Bronchial epithelial cell (primary cell): Measurements from ENCODE around the gene UBLCP1. TPM values are rescaled to one million over a fixed set of nuclear protein-coding genes. Genes with fewer than 3 reads are reported as not detected.
A peak's percentile ranks its signal among the peaks of the same experiment; 100 is the strongest.
"Not testable (repeated sequence)": the region's sequence is repeated elsewhere in the genome, so short reads cannot be mapped to it uniquely, and the experiment has no call there.

Experiments
- DNase-seq: peaks from one replicate; pipeline ENCODE4 v3.0.0-alpha.2; 2010; ENCODE audit warnings: low read depth
- FAIRE-seq: peaks from 2 replicates; lab custom pipeline; 2011; peaks lifted over from hg19 to GRCh38; lab: Jason Lieb, UNC
- H3K27me3 ChIP-seq: 2 replicates; pipeline ENCODE4 v1.5.1; 2011; ENCODE audit warnings: low read length; ENCODE audit not compliant: control insufficient read depth, insufficient read depth
- H3K36me3 ChIP-seq: 2 replicates; pipeline ENCODE4 v1.5.1; 2011; ENCODE audit warnings: low read length; ENCODE audit not compliant: control insufficient read depth, insufficient read depth
- H3K4me3 ChIP-seq: 2 replicates; pipeline ENCODE4 v1.5.1; 2011; ENCODE audit warnings: mild to moderate bottlenecking, low read depth, low read length, control low read depth
- total RNA-seq: library from RNA; depleted of rRNA; stranded (reverse); fragments of >200 nt; gene quantifications from 2 replicates; pipeline ENCODE4 v1.2.1, GENCODE V29; 2014
- TF ChIP-seq, protein P1 (sequence below): IDR thresholded peaks from 2 replicates; pipeline ENCODE4 v1.5.1; 2011; ENCODE audit warnings: mild to moderate bottlenecking, moderate library complexity, low read length, control low read depth, inconsistent platforms; ENCODE audit not compliant: insufficient read depth, severe bottlenecking

UBLCP1 gene
- total RNA-seq, 1 donor from 2014 or later, result 14.5 TPM

DNA sequence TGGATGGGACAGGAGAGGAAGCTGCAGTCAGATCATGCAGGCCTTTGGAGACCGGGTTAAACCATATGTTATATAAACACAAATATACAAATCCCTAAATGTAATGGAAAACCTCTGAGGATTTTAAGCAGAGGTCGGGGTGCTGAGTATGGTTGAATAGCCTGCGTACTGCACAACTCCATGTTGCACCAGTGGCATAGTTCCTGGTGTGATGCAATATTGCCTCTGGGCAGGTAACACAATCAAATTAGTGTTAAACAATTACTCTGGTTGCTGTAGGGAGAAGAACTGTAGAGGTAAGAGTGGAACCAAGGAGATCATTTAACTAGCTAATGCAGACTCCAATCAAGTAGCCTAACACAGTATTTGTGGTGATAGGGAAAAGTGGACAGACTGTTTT, 32.4 kb upstream of the UBLCP1 start:
- FAIRE-seq, result no peak

GRCh38 chr5:159231167-159231566, 31.9 kb upstream of the UBLCP1 start:
- Histone ChIP-seq H3K4me3 (no peak overlapping the region), H3K27me3 (no peaks in the 10 kb centered on the region), H3K36me3 (no peaks in the 10 kb centered on the region)
- FAIRE-seq (no peak), DNase-seq (peak; percentile 48)
- TF ChIP-seq, protein P1, sequence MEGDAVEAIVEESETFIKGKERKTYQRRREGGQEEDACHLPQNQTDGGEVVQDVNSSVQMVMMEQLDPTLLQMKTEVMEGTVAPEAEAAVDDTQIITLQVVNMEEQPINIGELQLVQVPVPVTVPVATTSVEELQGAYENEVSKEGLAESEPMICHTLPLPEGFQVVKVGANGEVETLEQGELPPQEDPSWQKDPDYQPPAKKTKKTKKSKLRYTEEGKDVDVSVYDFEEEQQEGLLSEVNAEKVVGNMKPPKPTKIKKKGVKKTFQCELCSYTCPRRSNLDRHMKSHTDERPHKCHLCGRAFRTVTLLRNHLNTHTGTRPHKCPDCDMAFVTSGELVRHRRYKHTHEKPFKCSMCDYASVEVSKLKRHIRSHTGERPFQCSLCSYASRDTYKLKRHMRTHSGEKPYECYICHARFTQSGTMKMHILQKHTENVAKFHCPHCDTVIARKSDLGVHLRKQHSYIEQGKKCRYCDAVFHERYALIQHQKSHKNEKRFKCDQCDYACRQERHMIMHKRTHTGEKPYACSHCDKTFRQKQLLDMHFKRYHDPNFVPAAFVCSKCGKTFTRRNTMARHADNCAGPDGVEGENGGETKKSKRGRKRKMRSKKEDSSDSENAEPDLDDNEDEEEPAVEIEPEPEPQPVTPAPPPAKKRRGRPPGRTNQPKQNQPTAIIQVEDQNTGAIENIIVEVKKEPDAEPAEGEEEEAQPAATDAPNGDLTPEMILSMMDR, result no peak

More for the DNA sequence above, 32.4 kb upstream of the UBLCP1 start:
- Histone ChIP-seq H3K36me3 (no peaks in the 10 kb centered on the region), H3K4me3 (no peak overlapping the region), H3K27me3 (no peaks in the 10 kb centered on the region)
- TF ChIP-seq, protein P1, result no peak
- DNase-seq, result peak; percentile 85

GRCh38 chr5:159235871-159236520, 27.1 kb upstream of the UBLCP1 start:
- not testable (repeated sequence) for H3K27me3 ChIP-seq, FAIRE-seq, H3K36me3 ChIP-seq, H3K4me3 ChIP-seq
- peak; percentile 36 for DNase-seq

- H3K4me3 ChIP-seq, result no peak overlapping the region
- TF ChIP-seq, protein P1, result no peak
- H3K27me3 ChIP-seq, result no peaks in the 10 kb centered on the region
- H3K36me3 ChIP-seq, result no peaks in the 10 kb centered on the region
- FAIRE-seq (no peak), DNase-seq (peak; percentile 87)
These were observed 22.7 kb upstream of the UBLCP1 start for GRCh38 chr5:159240301-159240870.

- no peaks in the 10 kb centered on the region for H3K36me3 ChIP-seq
- TF ChIP-seq, protein P1, result no peak
- no peaks in the 10 kb centered on the region for H3K27me3 ChIP-seq
- H3K4me3 ChIP-seq, result no peak overlapping the region
- FAIRE-seq, result no peak
- DNase-seq, result peak; percentile 93
These were observed 21.0 kb upstream of the UBLCP1 start for GRCh38 chr5:159241946-159242552.

DNA sequence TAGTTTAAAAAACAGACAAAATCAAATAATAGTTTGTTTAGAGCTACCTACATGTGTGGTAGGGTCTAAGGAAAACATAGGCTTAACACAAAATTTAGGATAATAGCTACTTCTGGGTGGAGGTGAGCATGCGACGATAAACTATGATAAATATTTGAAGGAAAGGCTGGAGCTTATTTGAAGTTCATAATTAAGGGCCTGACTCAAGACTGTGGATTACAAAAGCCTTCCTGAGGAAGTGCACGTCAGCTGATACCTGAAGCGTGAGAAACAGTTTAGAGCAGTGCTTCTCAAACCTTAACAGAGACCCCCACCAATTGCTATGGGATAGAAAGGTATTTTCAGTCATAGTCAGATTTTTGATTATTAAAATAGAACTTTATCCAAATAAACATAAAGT, 20.4 kb upstream of the UBLCP1 start:
- FAIRE-seq (no peak), DNase-seq (peak; percentile 76)
- H3K27me3 ChIP-seq, result no peaks in the 10 kb centered on the region
- H3K4me3 ChIP-seq, result no peak overlapping the region
- TF ChIP-seq, protein P1, result no peak
- H3K36me3 ChIP-seq, result no peaks in the 10 kb centered on the region
